ENCODE measurements around the gene ELOVL7. TPM values are rescaled to one million over a fixed set of nuclear protein-coding genes. Genes with fewer than 3 reads are reported as not detected.

The ELOVL7 gene
- total RNA-seq, 3 donors from 2014 or later: 8.9 to 33.7 (median 15.9) TPM

DNA sequence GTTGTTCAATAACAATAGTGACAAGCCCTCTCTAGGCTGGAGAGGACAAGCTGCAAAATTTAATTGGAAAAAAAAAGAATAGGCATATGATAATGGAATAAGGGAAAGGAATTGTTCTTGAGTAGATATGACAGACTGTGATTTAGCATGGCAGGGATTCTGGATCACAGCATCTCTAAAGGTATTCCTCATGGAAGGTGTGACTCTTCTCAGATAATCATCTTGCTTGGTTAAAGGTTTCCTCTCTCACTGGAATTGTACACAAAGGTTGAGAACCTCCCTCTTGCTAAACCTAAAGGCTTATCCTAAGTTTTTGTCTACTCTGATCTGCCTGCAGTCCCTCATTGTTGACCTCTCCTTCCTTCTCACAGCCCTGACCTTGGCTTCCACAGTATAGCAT is 31.6 kb downstream of the ELOVL7 start:
- Histone ChIP-seq H3K4me1 (ENCODE audit: low read depth) (peaks cover 4% of the 10 kb centered on the region), H3K36me3 (ENCODE audit: low read depth) (no peaks in the 10 kb centered on the region), H3K4me3 (no peak overlapping the region), H3K9me3 (no peaks in the 10 kb centered on the region)
- no peak for ATAC-seq
- TF ChIP-seq, protein P1, sequence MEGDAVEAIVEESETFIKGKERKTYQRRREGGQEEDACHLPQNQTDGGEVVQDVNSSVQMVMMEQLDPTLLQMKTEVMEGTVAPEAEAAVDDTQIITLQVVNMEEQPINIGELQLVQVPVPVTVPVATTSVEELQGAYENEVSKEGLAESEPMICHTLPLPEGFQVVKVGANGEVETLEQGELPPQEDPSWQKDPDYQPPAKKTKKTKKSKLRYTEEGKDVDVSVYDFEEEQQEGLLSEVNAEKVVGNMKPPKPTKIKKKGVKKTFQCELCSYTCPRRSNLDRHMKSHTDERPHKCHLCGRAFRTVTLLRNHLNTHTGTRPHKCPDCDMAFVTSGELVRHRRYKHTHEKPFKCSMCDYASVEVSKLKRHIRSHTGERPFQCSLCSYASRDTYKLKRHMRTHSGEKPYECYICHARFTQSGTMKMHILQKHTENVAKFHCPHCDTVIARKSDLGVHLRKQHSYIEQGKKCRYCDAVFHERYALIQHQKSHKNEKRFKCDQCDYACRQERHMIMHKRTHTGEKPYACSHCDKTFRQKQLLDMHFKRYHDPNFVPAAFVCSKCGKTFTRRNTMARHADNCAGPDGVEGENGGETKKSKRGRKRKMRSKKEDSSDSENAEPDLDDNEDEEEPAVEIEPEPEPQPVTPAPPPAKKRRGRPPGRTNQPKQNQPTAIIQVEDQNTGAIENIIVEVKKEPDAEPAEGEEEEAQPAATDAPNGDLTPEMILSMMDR (IDR thresholded peaks at IDR 0.05): no peak
- DNase-seq: no peak
- intact Hi-C loops (cut with DNase I, micrococcal nuclease): no loop called here

DNA sequence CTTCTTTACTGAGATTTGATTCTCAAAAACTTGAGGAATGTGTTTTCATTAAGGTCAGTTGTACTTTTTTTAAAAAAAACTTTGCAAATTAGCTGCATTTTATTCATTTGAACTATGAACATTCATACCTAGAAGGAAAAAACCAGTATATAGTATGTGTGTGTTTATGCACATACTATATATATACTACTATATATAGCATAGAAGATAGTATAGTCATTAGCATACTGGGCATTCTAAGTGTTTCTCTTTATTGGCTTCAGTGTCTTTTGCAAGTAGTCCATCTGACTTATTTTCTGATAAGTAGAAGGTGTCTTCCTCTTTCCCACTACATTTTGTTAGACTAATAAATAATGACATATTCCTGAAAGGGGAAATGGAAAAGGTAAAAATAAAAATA is 33.0 kb downstream of the ELOVL7 start:
- TF ChIP-seq, protein P1 (IDR thresholded peaks at IDR 0.05): no peak
- no peak for DNase-seq

DNA sequence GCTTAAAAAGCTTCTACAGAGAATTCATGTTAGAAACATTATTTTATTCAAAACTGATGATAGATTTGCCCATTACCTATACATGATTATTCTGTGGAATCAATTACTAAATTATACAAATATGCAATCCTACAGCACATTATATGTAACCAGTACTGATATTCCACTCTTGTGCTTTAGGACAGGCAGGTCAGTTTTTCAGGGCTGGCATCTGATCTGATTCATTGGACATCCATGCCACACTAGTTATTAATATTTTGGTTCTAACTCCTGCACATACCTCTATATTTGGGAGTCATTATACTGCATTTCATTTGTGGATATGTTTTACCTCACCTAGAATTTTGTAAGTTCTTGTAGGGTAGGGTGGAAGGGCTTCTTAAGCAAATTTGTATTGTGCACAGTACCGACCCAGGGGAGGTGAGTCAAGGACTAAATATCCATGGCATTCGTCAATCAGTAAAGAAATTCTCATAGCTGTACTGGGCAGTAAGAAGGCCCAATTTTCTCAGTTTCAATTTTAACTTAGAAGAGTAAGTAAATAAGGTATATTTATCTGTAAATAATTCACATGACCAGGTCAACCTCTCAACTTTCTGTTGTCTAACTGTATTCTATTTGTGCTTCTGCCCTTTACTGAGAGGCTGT is 33.5 kb downstream of the ELOVL7 start:
- H3K36me3 ChIP-seq (ENCODE audit: low read depth): no peaks in the 10 kb centered on the region
- no peak for ATAC-seq
- intact Hi-C loops (cut with DNase I, micrococcal nuclease): no loop called here
- TF ChIP-seq, protein P1 (IDR thresholded peaks at IDR 0.05): no peak
- H3K4me1 ChIP-seq (ENCODE audit: low read depth): peaks cover 4% of the 10 kb centered on the region
- H3K4me3 ChIP-seq: no peak overlapping the region
- no peak for DNase-seq
- no peaks in the 10 kb centered on the region for H3K9me3 ChIP-seq

More for the DNA sequence above, 33.0 kb downstream of the ELOVL7 start:
- Histone ChIP-seq H3K4me3 (no peak overlapping the region), H3K4me1 (ENCODE audit: low read depth) (peaks cover 4% of the 10 kb centered on the region), H3K9me3 (no peaks in the 10 kb centered on the region), H3K36me3 (ENCODE audit: low read depth) (no peaks in the 10 kb centered on the region)
- intact Hi-C loops (cut with DNase I, micrococcal nuclease): no loop called here
- ATAC-seq: no peak

DNA sequence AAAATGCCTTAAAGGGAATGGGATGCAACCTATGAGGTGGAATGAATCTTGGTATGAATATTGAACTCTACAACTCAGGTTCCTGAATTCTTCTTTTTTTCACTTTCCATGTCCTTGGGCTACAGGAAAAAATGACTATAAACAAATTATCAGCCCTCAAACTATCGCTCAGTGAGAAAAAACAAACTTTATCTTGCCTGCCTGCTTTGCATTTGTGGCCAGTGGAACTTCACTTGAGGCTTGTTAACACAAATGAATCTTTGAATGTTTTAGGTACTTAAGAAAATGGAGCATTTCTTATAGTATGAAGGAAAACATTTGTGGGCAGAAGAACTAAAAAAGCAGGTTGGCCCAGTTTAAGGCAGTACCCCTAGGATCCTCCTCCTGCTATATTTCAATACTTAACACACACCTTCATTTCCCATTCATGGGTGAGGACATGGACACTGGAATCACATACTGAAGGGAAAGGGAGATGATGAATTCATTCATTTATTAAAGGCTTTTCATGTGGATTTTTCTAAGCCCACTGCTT is 34.1 kb downstream of the ELOVL7 start:
- TF ChIP-seq, protein P1 (IDR thresholded peaks at IDR 0.05): no peak
- ATAC-seq (no peak), DNase-seq (no peak)
- Histone ChIP-seq H3K4me3 (no peak overlapping the region), H3K9me3 (no peaks in the 10 kb centered on the region), H3K4me1 (ENCODE audit: low read depth) (peaks cover 4% of the 10 kb centered on the region), H3K36me3 (ENCODE audit: low read depth) (no peaks in the 10 kb centered on the region)
- intact Hi-C loops (cut with DNase I, micrococcal nuclease): no loop called here

DNA sequence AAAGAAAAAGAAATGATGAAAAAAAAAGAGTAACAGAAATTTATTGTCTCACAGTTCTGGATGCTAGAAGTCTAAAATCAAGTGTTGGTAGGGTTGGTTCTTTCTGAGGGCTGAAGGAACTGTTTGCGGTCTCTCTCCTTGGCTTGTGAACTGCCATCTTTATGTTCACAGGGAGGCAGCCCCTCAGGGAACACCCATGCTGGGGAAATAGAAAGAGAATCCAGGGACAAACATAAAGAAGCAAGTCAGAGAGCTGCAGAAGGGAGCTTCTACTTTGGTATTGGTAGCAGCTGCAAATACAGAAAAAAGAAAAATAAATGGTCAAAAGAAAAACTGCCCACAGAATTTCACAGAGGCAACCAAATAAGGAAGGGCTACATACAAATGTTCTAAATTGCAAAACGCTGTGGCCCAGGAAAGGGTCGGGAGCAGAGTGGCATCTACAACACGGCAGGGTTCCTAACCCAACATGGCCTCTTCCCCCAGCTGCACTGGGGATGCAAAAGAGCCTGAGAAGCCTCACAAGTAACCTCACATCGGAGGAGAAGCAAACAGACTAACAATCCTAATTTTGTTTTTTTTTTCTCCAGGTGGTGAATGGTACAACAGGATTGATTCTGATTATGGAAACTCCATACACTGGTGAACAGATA is 37.4 kb downstream of the ELOVL7 start:
- no peak for ATAC-seq
- Histone ChIP-seq H3K4me1 (ENCODE audit: low read depth) (no peaks in the 10 kb centered on the region), H3K4me3 (no peak overlapping the region), H3K36me3 (ENCODE audit: low read depth) (no peaks in the 10 kb centered on the region), H3K9me3 (no peaks in the 10 kb centered on the region)
- DNase-seq: no peak
- TF ChIP-seq, protein P1 (IDR thresholded peaks at IDR 0.05): no peak
- intact Hi-C loops (cut with DNase I, micrococcal nuclease): no loop called here
